NCI-H524 treated with DMSO at 0.1 percent for 48 hours (cell line): ENCODE measurements around the gene HCFC1.

Experiments used
- DNase-seq: peaks from one replicate; lab custom pipeline; 2025; lab: John Stamatoyannopoulos, UW

Gene HCFC1

GRCh38 chrX:153939573-153939972, 32.0 kb downstream of the HCFC1 start:
- DNase-seq = peak; percentile 74

DNA sequence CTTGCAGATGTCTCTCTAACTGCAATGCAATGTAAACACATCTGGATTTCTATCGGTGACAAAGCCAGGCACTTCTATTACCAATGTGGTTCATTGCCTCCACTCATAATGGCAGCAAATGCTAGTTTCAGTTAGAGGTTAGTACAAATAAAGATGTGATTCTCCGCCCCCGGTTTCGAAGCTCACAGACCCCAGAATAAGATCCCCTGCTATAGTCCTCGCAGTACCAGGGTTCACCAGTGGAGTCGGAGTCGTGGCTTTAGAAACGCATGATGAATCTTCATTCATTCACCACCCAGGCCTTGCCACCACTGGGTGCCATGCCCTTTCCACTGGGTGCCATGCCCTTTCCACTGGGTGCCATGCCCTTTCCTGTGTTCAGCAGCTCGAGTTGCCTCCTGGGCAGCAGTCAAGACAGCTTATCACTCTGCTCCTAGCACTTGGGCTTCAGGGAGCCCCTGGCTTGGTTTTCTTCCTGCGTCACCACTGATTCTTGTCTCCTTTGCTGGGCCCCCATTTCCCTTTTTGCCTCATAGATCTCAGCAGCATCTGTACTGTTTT, 33.3 kb downstream of the HCFC1 start:
- DNase-seq = no peak

GRCh38 chrX:153937056-153937455, 34.6 kb downstream of the HCFC1 start:
- no peak for DNase-seq

DNA sequence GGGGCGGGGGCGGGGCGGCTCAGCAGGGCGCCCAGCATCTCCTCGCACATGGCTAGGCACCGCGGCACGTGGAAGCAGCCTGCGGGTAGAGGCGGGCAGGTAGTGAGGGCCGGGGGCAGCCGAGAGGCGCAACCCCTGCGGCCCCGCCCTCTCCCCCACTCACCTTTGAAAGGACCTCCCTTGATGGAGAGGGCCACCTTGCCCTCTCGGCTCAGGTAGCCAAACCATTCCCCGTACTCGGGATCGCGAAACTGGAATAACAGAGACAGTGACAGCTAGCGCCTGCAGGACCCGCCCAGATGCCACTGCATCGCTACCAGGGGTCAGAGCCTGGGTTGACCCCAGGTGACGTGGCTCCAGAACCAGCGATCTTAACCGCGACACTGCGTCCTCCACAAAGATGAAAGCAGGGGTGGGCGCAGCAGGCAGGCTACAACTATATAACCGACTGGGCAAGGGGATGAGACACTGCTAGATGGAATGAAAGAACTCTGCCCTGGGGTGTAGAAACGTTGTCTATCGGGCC, 36.2 kb downstream of the HCFC1 start:
- DNase-seq = no peak

- no peak for DNase-seq
These were observed 36.8 kb downstream of the HCFC1 start, which contains the start of gene NAA10 for GRCh38 chrX:153934762-153935325. TSS of gene NAA10 (minus strand) at chrX:153935037. CDS start at chrX:153934904, 133 bp downstream.

- no peak for DNase-seq
These were observed 37.4 kb downstream of the HCFC1 start for GRCh38 chrX:153934148-153934761.

- no peak for DNase-seq
These were observed 37.9 kb downstream of the HCFC1 start for GRCh38 chrX:153933748-153934147.

- DNase-seq = no peak
These were observed 39.2 kb downstream of the HCFC1 start for GRCh38 chrX:153932220-153932915.

- DNase-seq = no peak
These were observed 39.9 kb downstream of the HCFC1 start for GRCh38 chrX:153931748-153932147.

DNA sequence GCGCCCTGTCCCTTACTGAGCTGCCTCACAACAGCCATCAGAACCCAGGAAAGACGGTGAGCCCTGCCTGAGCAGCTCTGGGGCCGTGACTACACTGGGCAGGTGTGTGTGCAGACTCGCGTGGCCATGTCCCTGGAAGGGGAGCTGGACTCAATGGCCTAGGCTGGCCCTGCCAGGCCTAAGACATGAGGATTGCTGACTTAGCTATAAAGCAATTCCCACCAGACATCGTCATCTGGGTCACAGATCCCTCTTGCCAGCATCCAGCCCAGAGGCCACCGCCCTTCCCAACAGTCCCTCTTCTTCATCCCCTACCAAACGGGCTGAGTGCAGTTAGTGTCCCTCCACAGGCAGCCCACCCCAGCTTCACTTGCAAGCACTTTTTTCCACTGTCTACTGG, 40.5 kb downstream of the HCFC1 start:
- DNase-seq = no peak

DNA sequence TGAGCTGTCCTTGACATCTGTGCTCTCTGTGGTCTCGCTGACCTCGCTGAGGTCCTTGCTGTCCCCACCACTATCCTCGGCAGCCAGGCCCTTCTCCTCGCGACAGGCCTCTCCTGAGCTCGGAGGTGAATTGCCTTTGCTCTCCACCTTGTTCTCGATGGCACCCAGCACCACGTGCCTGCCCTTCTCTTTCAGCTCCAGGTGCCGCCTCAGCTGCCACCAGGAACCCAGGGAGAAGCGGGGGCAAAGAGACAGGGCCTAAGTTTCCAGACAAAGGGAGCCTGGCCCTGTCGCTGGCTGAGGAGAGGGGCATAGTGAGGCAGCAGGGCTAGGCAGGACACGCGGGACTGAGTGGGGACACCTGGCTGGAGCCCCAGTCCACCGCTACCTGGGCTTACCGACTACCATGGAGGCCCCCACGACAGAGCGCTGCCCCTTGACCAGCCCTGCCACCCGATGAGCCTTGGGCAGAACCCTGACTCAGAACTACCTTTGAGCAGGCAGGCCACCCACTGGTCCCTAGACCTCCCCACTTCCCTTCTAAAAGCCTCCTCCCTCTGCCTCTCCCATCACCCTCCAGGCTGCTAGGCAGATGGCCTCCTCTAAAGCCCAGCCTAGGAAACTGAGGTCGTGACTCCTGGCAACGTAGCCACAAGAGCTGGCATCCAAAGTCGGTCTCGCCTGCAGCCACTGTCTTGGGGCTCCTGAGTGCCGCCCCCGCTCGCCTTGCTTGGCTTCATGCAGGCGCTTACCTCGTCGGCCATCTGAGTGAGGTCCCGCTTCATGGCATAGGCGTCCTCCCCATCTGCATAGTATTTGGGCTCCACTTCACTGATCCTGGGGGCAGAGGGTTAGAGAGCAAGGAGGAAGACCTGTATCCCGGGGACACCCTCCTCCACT, 41.4 kb downstream of the HCFC1 start:
- DNase-seq = no peak

- no peak for DNase-seq
These were observed 42.0 kb downstream of the HCFC1 start for GRCh38 chrX:153929576-153929975.

GRCh38 chrX:153928846-153929245, 42.8 kb downstream of the HCFC1 start:
- DNase-seq = no peak

- DNase-seq = peak; percentile 90
These were observed 43.5 kb downstream of the HCFC1 start for GRCh38 chrX:153927922-153928760.

DNA sequence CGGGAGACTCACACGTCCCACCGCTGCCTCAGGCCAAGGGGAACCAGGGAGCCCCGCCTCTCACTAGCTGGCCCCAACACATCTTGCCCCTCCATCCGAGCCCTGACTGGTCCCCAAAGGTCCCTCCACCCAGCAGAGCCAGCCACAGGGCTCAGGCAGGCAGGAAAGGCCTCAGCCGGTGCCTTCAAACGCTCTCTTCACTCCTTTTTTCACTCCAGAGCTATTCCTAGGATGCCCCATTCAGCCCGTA, 44.0 kb downstream of the HCFC1 start:
- no peak for DNase-seq

- no peak for DNase-seq
These were observed 44.6 kb downstream of the HCFC1 start for GRCh38 chrX:153926858-153927671.

DNA sequence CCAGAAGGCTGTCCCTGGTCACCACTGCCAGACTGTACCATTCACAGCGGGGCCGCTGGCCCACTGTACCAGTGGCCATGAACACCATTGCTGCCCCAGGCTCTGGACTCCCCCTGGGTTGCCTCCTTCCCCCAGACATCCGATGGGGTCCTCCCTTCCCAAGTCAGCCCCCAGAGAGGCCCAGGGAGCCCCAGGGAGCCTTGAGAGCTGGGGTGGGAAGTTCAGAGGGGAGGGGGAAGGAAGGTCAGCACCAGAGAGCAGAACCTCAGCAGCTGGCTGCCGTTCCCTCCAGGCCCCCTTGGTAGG, 45.1 kb downstream of the HCFC1 start:
- DNase-seq = no peak

- no peak for DNase-seq
These were observed 45.7 kb downstream of the HCFC1 start, which contains the start of gene ARHGAP4 for GRCh38 chrX:153925739-153926551. TSS of gene ARHGAP4 (minus strand) at chrX:153926264. CDS start at chrX:153926202, 62 bp downstream.

GRCh38 chrX:153925387-153925738, 46.3 kb downstream of the HCFC1 start:
- no peak for DNase-seq
